ENCODE measurements around the gene ASB13.

The ASB13 gene

GRCh38 chr10:5666008-5666840, at the start of gene ASB13:
ASB13 (minus strand) TSS chr10:5666595; CDS start chr10:5666551, 44 bp downstream.
- peak; percentile 44 for DNase-seq

- DNase-seq, result no peak
These were observed 45.2 kb upstream of the ASB13 start for GRCh38 chr10:5711642-5712041.

GRCh38 chr10:5710859-5711258, 44.5 kb upstream of the ASB13 start:
- DNase-seq, result no peak

GRCh38 chr10:5709865-5710264, 43.5 kb upstream of the ASB13 start:
- no peak for DNase-seq

- DNase-seq, result no peak
These were observed 42.0 kb upstream of the ASB13 start for GRCh38 chr10:5708356-5708755.

- no peak for DNase-seq
These were observed 31.7 kb upstream of the ASB13 start for GRCh38 chr10:5698062-5698461.

- DNase-seq, result no peak
These were observed 30.9 kb upstream of the ASB13 start for GRCh38 chr10:5697342-5697741.

GRCh38 chr10:5694573-5694972, 28.2 kb upstream of the ASB13 start:
- no peak for DNase-seq

GRCh38 chr10:5692461-5693358, 26.3 kb upstream of the ASB13 start:
- DNase-seq, result peak; percentile 68

GRCh38 chr10:5691786-5692185, 25.4 kb upstream of the ASB13 start:
- DNase-seq, result no peak

- DNase-seq, result no peak
These were observed 22.2 kb upstream of the ASB13 start for GRCh38 chr10:5688587-5688986.

GRCh38 chr10:5685764-5686240, 19.4 kb upstream of the ASB13 start:
- DNase-seq, result no peak

GRCh38 chr10:5684971-5685763, 18.8 kb upstream of the ASB13 start:
- DNase-seq, result peak; percentile 81

- peak; percentile 97 for DNase-seq
These were observed 18.0 kb upstream of the ASB13 start, which contains the start of gene TASOR2 for GRCh38 chr10:5684318-5684970. TASOR2 (plus strand) TSS chr10:5684838; CDS start chr10:5720643, 35,805 bp downstream.

- DNase-seq, result no peak
These were observed 16.7 kb upstream of the ASB13 start for GRCh38 chr10:5683065-5683464.

- DNase-seq, result no peak
These were observed 15.5 kb upstream of the ASB13 start for GRCh38 chr10:5681930-5682329.

- DNase-seq, result no peak
These were observed 13.2 kb upstream of the ASB13 start for GRCh38 chr10:5679606-5680005.

- DNase-seq, result no peak
These were observed 12.6 kb upstream of the ASB13 start for GRCh38 chr10:5679037-5679435.

GRCh38 chr10:5678397-5679036, 12.1 kb upstream of the ASB13 start:
- DNase-seq, result no peak

- no peak for DNase-seq
These were observed 4.4 kb upstream of the ASB13 start for GRCh38 chr10:5670662-5671375.

- no peak for DNase-seq
These were observed 3.2 kb upstream of the ASB13 start for GRCh38 chr10:5669604-5670003.
